GM23248 (cell line): ENCODE data around the gene RPL14.

Experiments
- EZH2 ChIP-seq: fragments of 200-600 bp; sonication (generic); IDR thresholded peaks from 2 replicates; pipeline ENCODE4 v1.6.1; 2018; ENCODE audit warnings: antibody characterized with exemption, mild to moderate bottlenecking; ENCODE audit not compliant: insufficient read depth, poor library complexity, severe bottlenecking
- EZH2phosphoT487 ChIP-seq: fragments of 200-600 bp; sonication (generic); IDR thresholded peaks from 2 replicates; pipeline ENCODE4 v1.6.1; 2018; ENCODE audit warnings: antibody characterized with exemption, moderate library complexity, mild to moderate bottlenecking, low read depth; ENCODE audit not compliant: insufficient read depth

GRCh38 chr3:40490916-40491315 lies 33.8 kb downstream of the RPL14 start:
- TF ChIP-seq EZH2 (no peak), EZH2phosphoT487 (no peak)
